Caki2 (cell line): ENCODE data around the gene GGTLC1. TPM values are rescaled to one million over a fixed set of nuclear protein-coding genes. Genes with fewer than 3 reads are reported as not detected.

Experiments used
- total RNA-seq: library from RNA; depleted of rRNA; stranded (reverse); fragments of >200 nt; shearing (Covaris generic); gene quantifications from 2 replicates; pipeline ENCODE4 v1.2.3, GENCODE V29; 2014; ENCODE audit warnings: low replicate concordance; rRNA removed

GGTLC1 gene
- total RNA-seq, 1 experiment from 2014 or later: not detected

Other genes starting within 250 kb of the GGTLC1 start
- gene CST1, start 237.8 kb downstream of the GGTLC1 start, total RNA-seq: 29.3 and 53.5 TPM in 2 replicates
- 240 and 270 TPM in 2 replicates for gene CST2, start 162.1 kb downstream of the GGTLC1 start, total RNA-seq
- not detected in 2 replicates for gene CST5, start 109.0 kb downstream of the GGTLC1 start, total RNA-seq